PC-9 (cell line): ENCODE data around the gene SOX10.

Experiments
- CTCF ChIP-seq: fragments of 200-600 bp; sonication (generic); conservative IDR thresholded peaks from 2 replicates; pipeline ENCODE4 v1.6.1; 2017; ENCODE audit warnings: mixed run types, antibody characterized with exemption, mild to moderate bottlenecking, moderate library complexity
- EZH2 ChIP-seq: fragments of 200-600 bp; sonication (generic); IDR thresholded peaks from 2 replicates; pipeline ENCODE4 v1.8.0; 2017; ENCODE audit warnings: antibody characterized with exemption, low read depth

- TF ChIP-seq CTCF (no peak), EZH2 (no peak)
Measured at GRCh38 chr22:37971475-37972434, 12.6 kb downstream of the SOX10 start.
